Measurements from ENCODE around the gene FAM174B. TPM values are rescaled to one million over a fixed set of nuclear protein-coding genes. Genes with fewer than 3 reads are reported as not detected.

The FAM174B gene
- total RNA-seq, 1 donor from 2014 or later = 24.0 TPM

DNA sequence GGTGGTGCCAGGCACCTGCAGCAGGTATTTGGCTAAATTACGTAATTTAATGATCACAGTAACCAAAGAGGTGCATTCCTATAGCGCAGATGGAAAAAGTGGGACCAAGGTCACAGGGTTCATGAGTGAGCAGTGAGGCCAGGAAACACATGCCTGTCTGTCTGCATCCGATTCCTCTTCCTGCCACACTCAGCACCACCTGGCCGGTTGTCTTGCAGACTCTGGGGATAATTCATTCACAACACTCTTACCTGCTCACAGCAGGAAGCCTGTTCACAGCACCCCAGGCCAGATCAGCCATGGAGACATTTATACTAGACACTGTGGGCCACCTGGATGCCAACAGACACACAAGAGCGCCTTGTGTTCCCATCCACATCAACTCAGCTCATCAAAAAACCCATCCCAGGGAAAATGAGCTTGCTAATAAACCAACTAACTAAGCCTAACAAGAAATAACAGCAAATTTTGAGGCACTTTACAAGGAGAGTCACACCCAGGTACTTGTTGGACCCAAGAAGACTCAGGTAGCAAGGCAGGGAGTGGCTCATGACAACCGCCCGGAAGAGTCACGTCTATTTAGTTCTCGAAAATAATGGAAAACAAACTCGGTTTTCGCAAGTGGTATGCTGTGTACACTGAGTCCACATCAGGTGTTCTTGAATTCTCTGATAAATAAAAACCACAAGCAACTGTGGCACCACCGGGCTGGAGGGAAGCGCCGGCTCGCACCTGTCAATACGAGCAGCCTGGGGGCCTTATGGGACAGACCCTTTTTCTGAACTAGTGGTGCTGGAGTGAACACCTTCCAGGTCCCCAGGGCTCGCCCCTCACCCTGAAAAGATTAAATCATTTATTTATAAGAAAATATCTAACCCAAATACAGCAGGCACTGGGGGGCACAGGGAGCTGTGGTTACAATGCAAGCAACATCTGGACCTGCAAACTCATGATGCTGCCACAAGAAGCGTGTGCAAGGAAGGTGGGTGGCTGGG, 40.5 kb downstream of the FAM174B start:
- no peak for TF ChIP-seq CTCF (IDR thresholded peaks at IDR 0.05)
- Mint-ChIP-seq H3K9me3 (ENCODE audit: low read depth) (no peaks in the 10 kb centered on the region), H3K4me1 (ENCODE audit: low read depth) (peaks cover 34% of the 10 kb centered on the region), H3K36me3 (ENCODE audit: low read depth) (peaks cover 10% of the 10 kb centered on the region), H3K4me3 (ENCODE audit: unreplicated experiment) (no peak overlapping the region), H3K27ac (ENCODE audit: unreplicated experiment) (no peak overlapping the region), H3K27me3 (ENCODE audit: low read depth) (no peaks in the 10 kb centered on the region)
- DNase-seq (ENCODE audit: low spot score) = peak; percentile 35

DNA sequence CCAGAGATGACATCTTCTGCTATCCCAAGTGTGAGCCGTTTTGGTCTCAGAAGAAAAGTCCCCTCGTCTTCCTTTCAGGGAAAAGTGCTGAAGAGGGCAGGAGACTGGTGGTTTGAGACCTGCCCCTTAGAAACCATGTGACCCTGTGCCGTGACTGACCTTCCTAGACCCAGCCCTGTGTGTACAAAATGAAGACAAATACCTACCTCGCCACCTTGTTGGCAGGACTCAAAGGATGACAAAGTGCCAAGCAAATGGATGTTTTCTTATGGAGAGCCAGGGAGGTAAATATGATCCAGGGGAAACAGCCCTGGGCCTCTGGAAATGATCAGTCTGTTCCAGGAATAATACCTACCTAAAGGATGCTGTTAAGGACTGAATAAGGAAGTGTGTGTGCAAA, 41.3 kb downstream of the FAM174B start:
- Mint-ChIP-seq H3K36me3 (ENCODE audit: low read depth) (peaks cover 10% of the 10 kb centered on the region), H3K27ac (ENCODE audit: unreplicated experiment) (no peak overlapping the region), H3K9me3 (ENCODE audit: low read depth) (no peaks in the 10 kb centered on the region), H3K4me3 (ENCODE audit: unreplicated experiment) (no peak overlapping the region), H3K27me3 (ENCODE audit: low read depth) (no peaks in the 10 kb centered on the region), H3K4me1 (ENCODE audit: low read depth) (peaks cover 26% of the 10 kb centered on the region)
- no peak for DNase-seq (ENCODE audit: low spot score)
- TF ChIP-seq CTCF (IDR thresholded peaks at IDR 0.05) = no peak

DNA sequence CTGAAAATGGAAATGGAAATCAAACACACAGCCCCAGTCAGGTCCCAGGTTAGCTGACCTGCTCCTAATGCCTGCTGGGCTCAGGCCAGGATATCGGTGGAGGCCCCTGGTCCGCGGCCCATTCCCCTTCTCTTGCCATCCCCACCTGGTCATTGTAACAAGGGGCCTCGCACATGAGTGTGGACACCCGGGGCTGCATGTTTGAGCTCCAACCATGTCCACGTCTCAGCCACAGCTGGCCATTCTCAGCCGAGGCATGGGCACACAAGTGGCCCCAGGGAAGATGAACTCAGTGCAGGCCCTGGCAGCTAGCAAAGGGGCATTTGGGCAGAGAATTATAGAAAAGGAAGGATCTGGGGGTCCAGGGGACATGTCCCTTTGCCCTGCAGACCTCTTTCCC, 41.7 kb downstream of the FAM174B start:
- H3K4me3 Mint-ChIP-seq (ENCODE audit: unreplicated experiment) = no peak overlapping the region
- H3K4me1 Mint-ChIP-seq (ENCODE audit: low read depth) = peaks cover 21% of the 10 kb centered on the region
- H3K9me3 Mint-ChIP-seq (ENCODE audit: low read depth) = no peaks in the 10 kb centered on the region
- peak; percentile 56 for DNase-seq (ENCODE audit: low spot score)
- H3K27me3 Mint-ChIP-seq (ENCODE audit: low read depth) = no peaks in the 10 kb centered on the region
- TF ChIP-seq CTCF (IDR thresholded peaks at IDR 0.05) = no peak
- H3K27ac Mint-ChIP-seq (ENCODE audit: unreplicated experiment) = no peak overlapping the region
- peaks cover 10% of the 10 kb centered on the region for H3K36me3 Mint-ChIP-seq (ENCODE audit: low read depth)

GRCh38 chr15:92612891-92613290, 42.7 kb downstream of the FAM174B start:
- Mint-ChIP-seq H3K27me3 (ENCODE audit: low read depth) (no peaks in the 10 kb centered on the region), H3K27ac (ENCODE audit: unreplicated experiment) (peak overlapping the region; percentile 15), H3K36me3 (ENCODE audit: low read depth) (peaks cover 10% of the 10 kb centered on the region), H3K9me3 (ENCODE audit: low read depth) (no peaks in the 10 kb centered on the region), H3K4me3 (ENCODE audit: unreplicated experiment) (no peak overlapping the region), H3K4me1 (ENCODE audit: low read depth) (peaks cover 13% of the 10 kb centered on the region)
- peak; percentile 28 for DNase-seq (ENCODE audit: low spot score)
- no peak for TF ChIP-seq CTCF (IDR thresholded peaks at IDR 0.05)

- Mint-ChIP-seq H3K4me3 (ENCODE audit: unreplicated experiment) (no peak overlapping the region), H3K4me1 (ENCODE audit: low read depth) (peaks cover 6% of the 10 kb centered on the region), H3K27ac (ENCODE audit: unreplicated experiment) (no peak overlapping the region), H3K27me3 (ENCODE audit: low read depth) (peaks cover 4% of the 10 kb centered on the region), H3K36me3 (ENCODE audit: low read depth) (peaks cover 10% of the 10 kb centered on the region), H3K9me3 (ENCODE audit: low read depth) (no peaks in the 10 kb centered on the region)
- peak; percentile 58 for TF ChIP-seq CTCF (IDR thresholded peaks at IDR 0.05)
- DNase-seq (ENCODE audit: low spot score) = peak; percentile 42
These were observed 43.4 kb downstream of the FAM174B start for GRCh38 chr15:92611995-92612745.

Data from chondrocyte (in vitro differentiated cells).